Measurements from ENCODE around the gene MUC20.
"Not testable (repeated sequence)": the region's sequence is repeated elsewhere in the genome, so short reads cannot be mapped to it uniquely, and the experiment has no call there.

Gene MUC20

DNA sequence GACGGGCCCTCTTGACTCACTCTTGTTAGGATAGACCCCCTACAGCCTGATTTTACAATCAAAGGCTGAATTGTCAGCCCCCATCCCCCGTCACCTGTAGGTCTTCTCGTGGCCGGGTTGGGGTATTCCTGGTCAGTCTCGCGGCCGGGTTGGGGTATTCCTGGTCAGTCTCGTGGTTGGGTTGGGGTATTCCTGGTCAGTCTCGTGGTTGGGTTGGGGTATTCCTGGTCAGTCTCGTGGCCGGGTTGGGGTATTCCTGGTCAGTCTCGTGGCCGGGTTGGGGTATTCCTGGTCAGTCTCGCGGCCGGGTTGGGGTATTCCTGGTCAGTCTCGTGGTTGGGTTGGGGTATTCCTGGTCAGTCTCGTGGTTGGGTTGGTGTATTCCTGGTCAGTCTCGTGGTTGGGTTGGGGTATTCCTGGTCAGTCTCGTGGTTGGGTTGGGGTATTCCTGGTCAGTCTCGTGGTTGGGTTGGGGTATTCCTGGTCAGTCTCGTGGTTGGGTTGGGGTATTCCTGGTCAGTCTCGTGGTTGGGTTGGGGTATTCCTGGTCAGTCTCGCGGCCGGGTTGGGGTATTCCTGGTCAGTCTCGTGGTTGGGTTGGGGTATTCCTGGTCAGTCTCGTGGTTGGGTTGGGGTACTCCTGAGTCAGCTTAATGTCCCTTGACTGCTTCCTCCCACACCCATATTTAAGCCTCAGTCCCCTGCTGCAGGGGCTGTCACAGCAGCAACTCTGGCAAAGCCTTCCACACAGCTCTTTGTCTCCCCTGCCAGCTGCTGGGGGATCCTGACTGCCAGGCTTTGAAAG is 50.3 kb downstream of the MUC20 start:
- not testable (repeated sequence) for DNase-seq (ENCODE audit: low read depth)

DNA sequence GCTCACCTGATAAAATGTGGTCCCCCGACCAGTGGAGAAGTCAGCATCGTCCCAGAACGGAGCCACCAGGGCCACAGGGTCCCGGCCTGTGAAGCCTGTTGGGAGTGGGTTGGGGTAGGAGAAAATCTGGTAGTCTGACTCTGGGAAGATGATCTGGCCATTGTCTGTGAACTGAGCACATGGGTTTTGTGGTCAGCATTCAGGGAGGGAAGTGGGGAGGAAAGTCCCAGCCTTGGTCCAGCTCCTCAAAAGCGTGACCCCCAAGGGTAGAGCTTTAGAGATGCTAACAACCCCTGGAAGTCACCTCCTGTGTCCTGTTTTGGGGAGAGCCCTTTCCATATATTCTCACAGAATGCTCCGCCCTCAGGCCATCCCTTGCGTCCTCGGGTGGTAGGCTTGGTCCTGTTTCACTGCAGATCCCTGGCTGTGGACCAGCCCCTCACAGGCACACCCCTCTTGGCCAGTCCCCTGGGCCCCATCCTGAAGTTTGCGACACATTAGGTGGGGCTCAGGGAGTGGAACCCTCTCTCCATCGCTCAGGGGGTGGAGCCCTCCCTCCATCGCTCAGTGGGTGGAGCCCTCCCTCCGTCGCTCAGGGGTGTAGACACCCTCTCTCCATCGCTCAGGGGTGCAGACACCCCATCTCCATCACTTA is 51.0 kb downstream of the MUC20 start:
- no peak for DNase-seq (ENCODE audit: low read depth)

DNA sequence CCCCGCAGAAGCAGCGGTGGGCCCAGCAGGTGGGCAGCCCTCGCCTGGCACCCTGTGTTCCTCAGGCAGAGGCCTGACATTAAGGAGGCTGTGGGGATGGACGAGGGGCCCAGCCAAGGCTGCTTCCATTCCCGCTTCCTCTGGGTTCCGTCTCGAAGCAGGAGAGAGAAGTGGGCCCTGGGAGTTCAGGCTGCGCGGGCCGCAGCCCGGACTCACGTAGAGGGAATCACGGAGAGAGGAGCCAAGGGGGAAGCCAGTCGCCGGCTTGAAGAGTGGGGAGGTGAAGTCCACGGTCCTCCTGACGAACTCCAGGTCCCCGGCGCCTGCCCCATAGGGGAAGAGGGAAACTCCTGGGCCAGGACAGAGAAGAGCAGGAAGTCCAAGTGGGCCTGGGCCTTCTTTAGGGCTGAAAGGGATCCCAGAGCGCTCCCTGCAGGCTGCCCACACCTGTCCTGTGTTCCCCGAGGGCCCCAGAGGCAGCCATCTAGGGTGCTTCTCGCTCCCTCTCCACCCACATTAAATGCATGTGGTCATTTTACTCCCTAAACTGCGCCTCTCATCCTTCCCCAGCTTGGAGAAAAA is 53.3 kb downstream of the MUC20 start:
- DNase-seq (ENCODE audit: low read depth), result no peak

DNA sequence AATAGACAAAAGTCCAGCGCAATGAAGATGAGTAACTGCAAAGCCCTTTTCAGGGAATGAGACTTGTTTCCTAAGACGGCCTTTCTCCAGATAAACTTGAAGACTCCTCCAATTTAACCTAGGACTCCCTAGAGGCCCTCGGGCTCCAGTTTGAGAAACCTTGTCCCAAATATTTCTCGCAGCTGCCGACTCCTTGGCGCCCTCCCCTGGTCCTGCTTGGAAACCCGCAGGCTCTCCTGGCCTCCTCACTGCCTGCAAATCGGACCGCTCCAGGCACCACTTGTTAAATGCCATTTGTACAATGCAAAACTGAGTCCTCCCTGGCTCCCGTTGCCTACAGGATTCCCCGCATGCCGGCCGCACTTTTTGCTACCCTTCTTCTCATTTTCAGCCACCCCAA is 54.1 kb downstream of the MUC20 start:
- DNase-seq (ENCODE audit: low read depth), result no peak

DNA sequence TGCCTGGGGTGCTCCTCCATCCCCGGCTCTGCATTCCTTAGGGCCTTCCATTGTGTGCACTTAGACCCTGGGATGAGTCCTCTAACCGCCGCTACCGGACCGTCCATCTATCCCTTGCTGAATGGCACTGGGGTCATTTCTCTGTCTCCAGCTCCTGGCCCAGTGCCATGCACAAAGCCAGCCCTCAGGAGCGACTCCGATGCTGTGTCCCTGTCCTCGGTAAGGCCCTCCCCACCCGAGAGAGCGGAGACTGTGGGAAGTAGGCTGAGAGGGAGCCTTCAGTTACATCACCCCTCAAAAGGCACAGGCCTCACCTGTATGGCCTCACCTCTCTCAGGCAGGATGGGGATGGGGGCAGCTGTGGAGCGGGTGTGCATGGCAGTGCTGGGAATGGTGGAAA is 57.2 kb downstream of the MUC20 start:
- no peak for DNase-seq (ENCODE audit: low read depth)

DNA sequence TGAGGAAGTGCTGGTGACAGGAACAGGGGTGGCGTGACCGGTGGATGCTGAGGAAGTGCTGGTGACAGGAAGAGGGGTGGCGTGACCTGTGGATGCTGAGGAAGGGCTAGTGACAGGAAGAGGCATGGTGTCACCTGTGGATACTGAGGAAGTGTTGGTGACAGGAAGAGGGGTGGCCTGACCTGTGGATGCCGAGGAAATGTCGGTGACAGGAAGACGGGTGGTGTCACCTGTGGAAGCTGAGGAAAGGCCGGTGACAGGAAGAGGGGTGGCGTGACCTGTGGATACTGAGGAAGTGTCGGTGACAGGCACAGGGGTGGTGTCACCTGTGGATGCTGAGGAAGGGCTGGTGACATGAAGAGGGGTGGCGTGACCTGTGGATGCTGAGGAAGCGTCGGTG is 60.5 kb downstream of the MUC20 start:
- not testable (repeated sequence) for DNase-seq (ENCODE audit: low read depth)
